GM21723 (cell line): Measurements from ENCODE around the gene MYL11.
"Not testable (repeated sequence)": the region's sequence is repeated elsewhere in the genome, so short reads cannot be mapped to it uniquely, and the experiment has no call there.

Source experiments
- ATAC-seq: cut with Tn5 transposase; IDR thresholded peaks from one replicate; pipeline ENCODE4 v1.9.1; 2021; ENCODE audit warnings: mild to moderate bottlenecking, moderate library complexity; ENCODE audit not compliant: unreplicated experiment

The MYL11 gene

DNA sequence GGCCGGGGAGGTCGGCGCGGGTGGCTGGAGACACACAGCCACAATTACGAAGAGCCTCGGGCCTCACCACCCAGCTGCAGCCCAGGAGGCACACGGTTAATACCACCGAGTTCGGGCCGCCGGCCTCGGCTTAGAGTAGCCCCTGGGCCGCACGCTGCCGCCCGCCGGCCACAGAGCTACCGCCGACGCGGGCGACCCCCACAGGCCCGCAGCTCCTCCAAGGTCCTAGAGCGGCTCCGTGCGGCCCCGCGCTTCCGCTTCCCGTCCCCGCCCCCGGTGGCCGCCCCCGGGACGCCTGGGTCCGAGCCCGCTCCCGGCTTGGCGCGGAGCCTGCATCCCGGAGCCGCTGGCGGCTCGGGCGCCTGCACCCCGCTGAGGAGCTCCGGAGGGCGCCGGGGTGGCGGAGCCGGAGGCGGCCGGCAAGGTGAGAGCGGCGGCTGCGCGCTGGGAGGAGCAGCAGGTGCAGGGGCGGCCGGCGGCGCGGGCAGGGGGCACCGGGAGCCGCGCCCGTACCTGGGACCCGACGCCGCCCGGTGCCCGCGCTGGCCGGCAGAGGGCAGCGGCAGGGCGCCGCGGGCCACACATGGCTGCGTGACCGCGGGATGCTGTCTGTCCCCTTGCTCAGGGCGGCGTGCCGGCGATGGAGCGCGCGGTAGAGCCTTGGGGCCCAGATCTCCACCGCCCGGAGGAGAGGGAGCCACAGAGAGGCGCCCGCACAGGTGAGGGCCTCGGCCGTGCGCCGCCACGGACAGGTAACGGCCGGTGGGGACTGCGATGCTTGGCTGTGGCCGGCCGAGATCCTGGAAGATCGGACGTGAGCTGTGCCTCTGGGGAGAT lies 20.8 kb downstream of the MYL11 start, which contains the start of gene ZNF48:
Gene ZNF48, plus strand, starts transcription at position 266 of the 837 bp plus-strand sequence. Its CDS starts 375 bp downstream, at position 641.
- ATAC-seq = peak; percentile 68

- ATAC-seq = no peak
Measured at GRCh38 chr16:30395992-30396585, 21.5 kb downstream of the MYL11 start.

- ATAC-seq = not testable (repeated sequence)
Measured at GRCh38 chr16:30396627-30397026, 22.0 kb downstream of the MYL11 start.

DNA sequence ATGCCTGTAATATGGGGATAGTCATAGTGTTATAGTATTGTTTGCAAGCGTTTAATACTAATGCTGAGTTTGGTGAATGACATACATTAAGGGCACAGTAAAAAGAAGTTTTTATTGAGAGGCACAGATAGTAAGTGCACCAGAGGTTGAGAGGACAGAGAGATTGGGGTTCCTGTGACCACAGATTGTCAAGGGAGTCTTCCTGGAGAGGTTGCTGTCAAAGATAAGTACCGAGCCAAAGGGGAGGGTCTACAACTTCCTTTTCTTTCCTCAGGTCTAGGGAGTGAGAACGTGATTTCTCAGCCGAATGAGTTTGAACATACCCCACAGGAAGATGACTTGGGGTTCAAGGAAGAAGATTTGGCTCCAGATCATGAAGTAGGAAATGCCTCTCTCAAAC lies 22.5 kb downstream of the MYL11 start:
- no peak for ATAC-seq

GRCh38 chr16:30397776-30398660 lies 23.4 kb downstream of the MYL11 start:
- no peak for ATAC-seq

DNA sequence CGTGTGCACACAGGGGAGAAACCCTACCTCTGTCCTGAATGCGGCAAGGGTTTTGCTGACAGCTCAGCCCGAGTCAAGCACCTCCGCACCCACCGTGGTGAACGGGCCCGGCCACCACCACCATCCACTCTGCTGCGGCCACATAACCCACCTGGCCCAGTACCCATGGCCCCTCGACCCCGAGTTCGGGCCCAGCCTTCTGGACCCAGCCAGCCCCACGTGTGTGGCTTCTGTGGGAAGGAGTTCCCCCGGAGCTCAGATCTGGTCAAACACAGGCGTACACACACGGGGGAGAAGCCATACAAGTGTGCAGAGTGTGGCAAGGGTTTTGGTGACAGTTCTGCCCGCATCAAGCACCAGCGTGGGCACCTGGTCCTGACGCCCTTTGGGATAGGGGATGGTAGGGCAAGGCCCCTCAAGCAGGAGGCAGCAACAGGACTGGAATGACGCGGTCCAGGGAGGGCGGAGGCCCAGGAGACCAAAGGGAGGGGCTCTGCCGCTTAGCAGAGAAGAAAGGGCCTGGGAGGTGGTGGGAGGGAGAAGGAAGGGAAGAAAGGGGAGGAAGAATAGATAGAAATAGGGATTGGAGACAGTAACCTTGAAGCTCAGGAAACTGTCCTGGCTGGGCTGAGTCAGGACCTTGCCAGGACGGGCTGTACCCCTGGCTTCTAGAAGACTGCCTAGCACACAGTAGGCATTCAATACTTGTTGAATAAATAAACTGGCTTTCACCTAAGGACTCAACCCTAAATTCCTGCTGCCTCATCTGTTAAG lies 24.2 kb downstream of the MYL11 start:
- ATAC-seq = no peak

DNA sequence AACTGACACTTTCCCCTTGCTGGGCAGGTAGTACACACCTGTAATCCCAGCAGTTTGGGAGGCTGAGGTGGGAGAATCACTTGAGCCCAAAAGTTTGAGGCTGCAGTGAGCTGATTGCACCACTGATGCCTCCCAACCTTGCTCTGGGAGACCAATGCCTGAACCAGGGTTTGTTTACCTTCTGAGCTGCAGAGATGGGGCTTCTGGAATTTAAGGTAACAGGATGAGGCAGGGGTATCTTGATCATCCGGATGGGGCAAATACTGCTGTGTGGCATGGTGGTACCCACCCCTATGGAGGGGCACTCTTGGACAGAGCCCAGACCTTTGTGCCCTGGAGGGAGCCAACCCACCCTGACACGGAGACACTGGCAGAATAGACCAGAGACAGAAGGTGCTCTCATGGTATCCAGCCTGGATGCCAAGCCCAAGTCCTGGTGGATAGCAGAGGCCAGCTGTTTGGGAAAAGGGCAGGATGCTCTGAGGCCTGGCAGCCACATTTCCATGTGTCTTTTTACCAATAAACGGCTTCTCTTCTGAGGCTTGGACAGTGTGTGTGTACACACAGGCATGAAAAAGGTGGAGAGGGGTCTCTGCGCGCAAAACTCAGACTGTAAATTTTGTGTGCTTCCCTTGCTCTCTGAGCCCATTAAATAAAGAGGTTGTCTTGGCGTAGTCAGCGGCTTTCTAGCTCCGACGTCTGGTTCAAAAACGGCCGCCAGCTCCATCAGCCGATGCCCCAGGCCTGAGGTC lies 25.0 kb downstream of the MYL11 start:
- ATAC-seq = no peak

GRCh38 chr16:30401768-30402425 lies 27.3 kb downstream of the MYL11 start:
- ATAC-seq = no peak

DNA sequence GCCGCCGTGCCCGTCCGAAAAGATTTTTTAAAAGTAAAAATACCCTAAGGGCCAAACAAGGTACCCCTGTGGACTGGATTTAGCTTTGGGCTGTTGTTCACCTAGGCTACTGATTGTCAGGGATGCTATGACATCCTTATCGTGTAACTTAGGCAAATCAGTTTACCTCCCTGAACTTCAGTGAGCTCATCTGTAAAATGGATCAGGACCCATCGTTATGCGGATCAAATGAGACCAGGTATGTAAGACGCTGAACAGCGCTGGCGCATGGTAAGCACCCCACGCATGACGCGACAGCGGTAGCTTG lies 32.1 kb downstream of the MYL11 start:
- peak; percentile 15 for ATAC-seq

DNA sequence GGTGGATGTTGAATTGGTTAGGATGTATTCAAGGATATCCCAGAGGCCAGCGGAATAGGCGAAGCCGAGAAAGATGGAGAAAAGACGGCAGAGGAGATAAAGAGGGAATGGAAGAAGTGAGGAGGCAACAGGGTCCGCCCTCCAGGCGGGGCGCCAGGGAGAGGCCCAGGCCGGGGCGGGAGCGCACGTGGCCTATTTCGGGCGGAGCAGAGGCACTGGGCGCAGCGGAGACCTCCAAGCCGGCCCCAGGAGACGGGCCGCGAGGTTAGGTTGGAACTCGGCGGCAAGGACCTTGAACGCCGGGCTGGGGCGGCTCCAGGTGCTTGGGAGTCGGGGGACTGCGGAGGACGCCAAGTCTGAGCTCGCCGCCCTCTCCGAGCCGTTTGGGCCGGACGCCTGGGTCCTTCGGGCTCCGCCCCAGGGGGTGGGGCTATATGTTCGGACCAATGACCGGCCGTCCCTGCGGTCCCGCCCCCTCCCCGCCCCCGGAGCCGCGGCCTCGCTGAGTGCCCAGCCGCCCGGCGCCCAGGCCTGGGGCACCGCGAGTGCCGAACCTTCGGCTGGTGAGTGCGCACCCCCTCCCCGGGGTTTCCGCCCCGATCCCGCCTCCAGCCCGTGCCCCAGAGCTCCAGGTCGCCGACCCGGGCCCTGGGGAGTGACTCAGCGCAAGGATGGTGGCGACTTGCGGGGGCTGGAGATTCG lies 32.7 kb downstream of the MYL11 start, which contains the start of gene ZNF771:
Gene ZNF771, plus strand, starts transcription at position 505 of the 702 bp plus-strand sequence. CDS start 448 bp downstream, outside the sequence.
- peak; percentile 82 for ATAC-seq

DNA sequence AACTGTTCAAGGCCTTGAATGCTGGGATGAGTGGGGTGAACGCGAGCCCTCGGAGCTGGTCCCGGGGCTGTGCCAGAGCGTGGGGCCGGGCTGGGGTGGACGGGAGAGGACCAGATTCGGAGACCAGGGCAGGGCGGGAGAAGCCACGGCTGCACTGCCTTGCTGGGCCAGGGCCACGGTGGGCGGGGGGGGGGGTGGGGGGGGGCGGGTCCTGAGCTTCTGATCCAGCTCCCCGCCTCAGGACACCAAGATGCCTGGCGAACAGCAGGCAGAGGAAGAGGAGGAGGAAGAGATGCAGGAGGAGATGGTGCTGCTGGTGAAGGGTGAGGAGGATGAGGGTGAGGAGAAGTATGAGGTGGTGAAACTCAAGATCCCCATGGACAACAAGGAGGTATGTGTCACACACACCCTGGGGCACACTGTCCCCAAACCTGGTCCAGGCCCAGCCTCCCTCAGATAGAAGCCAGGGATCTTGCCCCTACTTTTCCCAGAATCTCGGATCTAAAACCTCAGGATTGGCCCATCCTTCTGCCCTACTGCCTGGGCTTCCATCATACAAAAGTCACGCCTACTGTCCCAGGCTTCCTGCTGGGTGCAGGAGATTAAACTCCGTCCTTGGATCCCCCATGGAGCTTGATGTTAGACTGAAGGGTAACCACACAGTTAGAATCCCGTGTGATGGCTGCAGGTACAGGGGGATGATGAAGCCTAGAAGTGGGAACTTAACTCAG lies 33.4 kb downstream of the MYL11 start:
- no peak for ATAC-seq

- no peak for ATAC-seq
Measured at GRCh38 chr16:30409125-30410060, 34.8 kb downstream of the MYL11 start.

- ATAC-seq = no peak
Measured at GRCh38 chr16:30413112-30413806, 38.7 kb downstream of the MYL11 start.

DNA sequence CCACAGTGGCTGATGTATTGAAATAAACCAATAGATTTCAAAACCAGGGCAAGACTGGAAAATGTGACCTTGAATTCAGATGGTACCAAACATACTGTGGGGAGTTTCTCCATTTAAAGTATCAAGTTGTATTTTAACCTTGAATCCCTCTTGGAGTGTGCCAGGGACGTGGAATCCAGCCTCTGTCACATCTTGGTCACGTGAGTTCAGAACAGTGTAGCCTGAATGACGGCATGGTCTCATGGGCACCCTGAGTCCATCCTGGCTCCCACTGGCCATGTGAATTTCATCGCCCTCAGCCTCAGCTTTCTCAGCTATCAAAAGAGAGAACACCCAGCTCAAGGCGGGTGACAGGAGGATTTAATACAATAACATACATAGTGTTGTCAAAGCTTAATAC lies 39.6 kb downstream of the MYL11 start:
- no peak for ATAC-seq

DNA sequence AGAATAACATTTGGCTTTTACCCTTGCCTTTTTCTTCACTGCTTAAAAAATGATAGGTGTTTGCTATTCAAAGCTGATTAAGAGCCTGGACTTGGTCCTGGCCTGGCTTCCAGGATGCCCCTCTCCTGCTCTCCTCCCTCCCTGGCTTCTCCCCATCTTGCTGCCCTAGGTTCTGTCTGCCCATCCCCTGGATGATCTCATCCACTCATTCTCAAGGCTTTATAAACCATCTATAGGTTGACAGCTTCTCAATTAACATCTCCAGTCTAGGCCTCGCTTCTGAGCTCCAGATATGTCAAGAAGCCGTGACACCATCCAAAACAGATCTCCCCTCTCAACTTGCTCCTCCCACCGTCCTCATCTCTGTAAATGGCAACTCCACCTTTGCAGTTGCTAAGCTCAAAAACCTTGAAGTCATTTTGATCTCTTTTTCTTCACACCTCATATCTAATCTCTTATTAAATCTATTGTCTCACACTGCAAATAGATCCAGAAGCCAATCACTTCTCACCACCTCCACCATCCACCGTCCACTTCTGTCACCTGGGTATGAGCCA lies 41.5 kb downstream of the MYL11 start:
- ATAC-seq = no peak
